Body of pancreas (tissue), 4 donors: ENCODE data around the gene CHST9. TPM values are rescaled to one million over a fixed set of nuclear protein-coding genes. Genes with fewer than 3 reads are reported as not detected.
A peak's percentile ranks its signal among the peaks of the same experiment; 100 is the strongest.

ENCODE experiments used
- ATAC-seq: fragments of 150-250 bp; one replicate; pipeline ENCODE4 v1.9.1; 2016
- DNase-seq, 4 donors: peaks; one replicate each; pipeline ENCODE4 v3.0.0-alpha.2; 2019
- H3K27ac ChIP-seq, 4 donors: fragments of 200-600 bp; sonication (generic); 1 replicate in 3 of 4; 2 replicates in 1 of 4; pipeline versions ENCODE4 v1.5.1 to v1.6.1; 2016 to 2019; ENCODE audit warnings: mild to moderate bottlenecking in 1 of 4, mixed read lengths in 1 of 4, moderate library complexity in 1 of 4
- H3K27me3 ChIP-seq, 2 donors: fragments of 200-600 bp; sonication (generic); one replicate each; pipeline ENCODE4 v1.6.0; 2016; ENCODE audit warnings: mild to moderate bottlenecking in 1 of 2
- H3K36me3 ChIP-seq, 2 donors: fragments of 200-600 bp; sonication (generic); replicated peaks in 1 of 2; 2 replicates each; pipeline ENCODE4 v1.5.1; 2016; ENCODE audit warnings: low read depth in 2 of 2; ENCODE audit not compliant: insufficient read depth in 1 of 2
- H3K4me1 ChIP-seq: fragments of 200-600 bp; sonication (generic); one replicate; pipeline ENCODE4 v1.6.0; 2016
- H3K4me3 ChIP-seq, 2 donors: fragments of 200-600 bp; sonication (generic); 1 replicate in 1 of 2; 2 replicates in 1 of 2; pipeline ENCODE4 v1.5.1; 2016 to 2019
- H3K9me3 ChIP-seq, 3 donors: fragments of 200-600 bp; sonication (generic); 1 replicate in 2 of 3; 2 replicates in 1 of 3; pipeline ENCODE4 v1.5.1; 2016
- CTCF ChIP-seq, 7 experiments: fragments of 450-650 bp in 4 of 7; fragments of 200-600 bp in 3 of 7; sonication (generic) in 3 of 7; IDR thresholded peaks; one replicate each; pipeline ENCODE4 v1.5.1; 2016 to 2019; ENCODE audit warnings: antibody characterized with exemption in 7 of 7
- POLR2A ChIP-seq, 3 donors: fragments of 450-650 bp; IDR thresholded peaks; one replicate each; pipeline ENCODE4 v1.6.1; 2016; ENCODE audit warnings: antibody characterized with exemption in 3 of 3, mild to moderate bottlenecking in 2 of 3
- WGBS, 2 donors: methylation state at CpG; one replicate each; pipeline ENCODE4 v1.1.5; 2017; 5-methylcytosine and 5-hydroxymethylcytosine counted together
- intact Hi-C: fragments of 100-400 bp; cut with DNase I; formaldehyde crosslinking; loops from one replicate; pipeline ENCODE4 v1.15.1; 2023
- total RNA-seq, 2 donors: library from RNA; depleted of rRNA; stranded (reverse); fragments of >200 nt; gene quantifications; one replicate each; pipeline ENCODE4 v1.1.0, GENCODE V29; 2016

The CHST9 gene
- total RNA-seq, 2 donors from 2014 or later: 4.3 to 6.7 TPM

- H3K27ac ChIP-seq: no peak overlapping the region
- WGBS, 2 donors: 65 to 71% methylated on average over 1 of the region's 1 CpG
- H3K27me3 ChIP-seq: no peaks in the 10 kb centered on the region
- intact Hi-C loops: no loop called here
- peaks cover 24% of the 10 kb centered on the region for H3K4me1 ChIP-seq
- H3K4me3 ChIP-seq: no peak overlapping the region
- no peak for ATAC-seq
- DNase-seq: no peak
- no peak for TF ChIP-seq CTCF (IDR thresholded peaks at IDR 0.05)
- no peak for TF ChIP-seq POLR2A (IDR thresholded peaks at IDR 0.05)
- H3K36me3 ChIP-seq: no peaks in the 10 kb centered on the region
- no peaks in the 10 kb centered on the region for H3K9me3 ChIP-seq
These were observed 47.0 kb downstream of the CHST9 start for GRCh38 chr18:27138079-27138478.

GRCh38 chr18:27136208-27136535, 48.9 kb downstream of the CHST9 start:
- DNase-seq (peak in 3 of 4 donors; percentile 34 to 50 (median 36)), ATAC-seq (peak; percentile 77)
- intact Hi-C loops: no loop called here
- Histone ChIP-seq H3K4me1 (peaks cover 17% of the 10 kb centered on the region), H3K27me3 (no peaks in the 10 kb centered on the region), H3K9me3 (no peaks in the 10 kb centered on the region), H3K27ac (peak overlapping the region in 2 of 4 donors; percentile 34 to 38), H3K4me3 (no peak overlapping the region), H3K36me3 (no peaks in the 10 kb centered on the region)
- 39 to 58% methylated on average over 3 to 4 of the region's 4 CpGs for WGBS, 2 donors
- TF ChIP-seq CTCF (IDR thresholded peaks at IDR 0.05): no peak
- TF ChIP-seq POLR2A (IDR thresholded peaks at IDR 0.05): no peak

GRCh38 chr18:27135504-27136207, 49.5 kb downstream of the CHST9 start:
- Histone ChIP-seq H3K4me1 (peaks cover 17% of the 10 kb centered on the region), H3K4me3 (no peak overlapping the region), H3K36me3 (no peaks in the 10 kb centered on the region), H3K27ac (peak overlapping the region in 2 of 4 donors; percentile 34 to 38), H3K27me3 (no peaks in the 10 kb centered on the region), H3K9me3 (no peaks in the 10 kb centered on the region)
- peak; percentile 26 for ATAC-seq
- TF ChIP-seq POLR2A (IDR thresholded peaks at IDR 0.05) (no peak), CTCF (IDR thresholded peaks at IDR 0.05) (no peak)
- 36 to 42% methylated on average over 5 to 7 of the region's 7 CpGs for WGBS, 2 donors
- intact Hi-C loops: no loop called here
- DNase-seq: no peak

DNA sequence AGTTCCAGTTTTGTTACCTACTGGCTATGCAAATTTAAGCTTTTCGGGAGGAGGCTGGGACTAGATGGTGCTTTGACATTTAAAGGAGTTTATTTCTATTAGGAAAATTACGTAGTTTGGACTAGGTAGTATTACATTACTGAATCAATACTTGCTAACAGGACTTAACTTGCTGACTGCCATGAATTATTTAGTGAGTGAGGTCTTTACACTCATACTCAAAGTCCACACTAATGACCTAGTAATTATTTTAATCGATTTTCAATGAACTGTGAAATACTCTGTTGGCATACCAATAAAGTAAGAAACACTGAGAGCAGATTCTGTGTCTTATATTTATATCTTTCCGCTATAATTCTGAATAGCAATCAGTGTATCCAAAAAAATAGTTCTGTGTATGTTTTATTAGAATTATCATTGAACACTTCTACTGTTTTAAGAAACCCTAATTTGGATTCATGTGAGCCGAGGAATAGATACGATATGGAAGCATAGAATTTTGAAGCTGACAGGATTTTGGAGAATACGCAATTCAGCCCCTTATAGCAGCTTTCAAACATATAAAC, 55.0 kb downstream of the CHST9 start:
- DNase-seq: no peak
- Histone ChIP-seq H3K36me3 (no peaks in the 10 kb centered on the region), H3K4me1 (no peaks in the 10 kb centered on the region), H3K27me3 (no peaks in the 10 kb centered on the region), H3K9me3 (no peaks in the 10 kb centered on the region), H3K27ac (no peak overlapping the region), H3K4me3 (no peak overlapping the region)
- 84% methylated on average over 7 of the region's 7 CpGs for WGBS, 2 donors
- intact Hi-C loops: no loop called here
- TF ChIP-seq CTCF (IDR thresholded peaks at IDR 0.05) (no peak), POLR2A (IDR thresholded peaks at IDR 0.05) (no peak)
- no peak for ATAC-seq

DNA sequence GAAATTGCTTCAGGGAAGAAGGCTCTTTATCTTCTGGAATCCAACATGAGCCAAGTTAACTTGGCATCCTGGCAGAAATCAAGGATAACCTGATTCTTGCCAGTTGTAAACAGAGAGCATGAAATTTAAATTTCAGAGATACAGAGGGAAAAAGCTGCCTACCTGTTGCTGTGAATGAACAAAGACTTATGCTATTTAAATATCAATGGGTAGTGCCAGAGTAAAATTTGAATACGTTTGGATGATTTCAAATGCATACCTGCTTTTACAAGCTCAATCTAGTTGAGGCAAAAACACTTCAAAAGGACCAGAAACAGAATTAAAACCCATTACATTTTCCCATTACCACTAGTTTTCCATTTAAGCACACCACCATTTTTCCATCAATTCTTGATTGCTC, 60.9 kb downstream of the CHST9 start:
- intact Hi-C loops: no loop called here
- no peaks in the 10 kb centered on the region for H3K36me3 ChIP-seq
- DNase-seq (no peak), ATAC-seq (no peak)
- no peaks in the 10 kb centered on the region for H3K27me3 ChIP-seq
- WGBS, 2 donors: 37 to 43% methylated on average over 1 of the region's 1 CpG
- no peak overlapping the region for H3K4me3 ChIP-seq
- no peak overlapping the region for H3K27ac ChIP-seq
- no peak for TF ChIP-seq POLR2A (IDR thresholded peaks at IDR 0.05)
- TF ChIP-seq CTCF (IDR thresholded peaks at IDR 0.05): no peak
- H3K9me3 ChIP-seq: no peaks in the 10 kb centered on the region
- H3K4me1 ChIP-seq: peaks cover 5% of the 10 kb centered on the region
